ENCODE data around the gene UGGT1.

The UGGT1 gene

DNA sequence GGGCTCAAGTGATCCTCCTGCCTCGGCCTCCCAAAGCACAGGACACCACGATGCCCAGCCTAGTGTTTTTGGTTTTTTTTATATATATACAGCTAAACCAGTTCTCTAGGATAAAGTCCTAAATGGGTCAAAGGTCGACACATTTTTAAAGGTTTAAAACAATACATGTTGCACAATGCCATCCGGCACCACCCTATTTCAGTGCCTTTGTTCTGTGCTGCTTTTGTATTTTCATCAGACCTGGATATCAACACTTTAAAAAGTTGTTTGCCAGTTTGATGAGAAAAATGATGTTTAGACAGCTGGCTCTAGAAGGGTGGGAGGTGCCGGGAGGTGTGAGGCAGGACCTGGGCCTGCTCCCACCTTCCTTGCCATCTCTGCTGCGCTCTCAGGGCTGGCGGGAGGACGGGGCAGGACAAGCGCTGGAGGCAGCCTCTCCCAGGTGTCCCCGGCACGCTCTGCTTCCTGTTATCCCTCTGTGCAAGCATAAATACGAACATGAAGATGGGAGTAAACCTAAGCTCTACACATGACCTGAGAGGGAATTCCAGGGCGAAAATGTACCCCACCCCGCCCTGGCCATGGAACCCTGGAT is 124.0 kb downstream of the UGGT1 start:
- TF ChIP-seq, protein P1, sequence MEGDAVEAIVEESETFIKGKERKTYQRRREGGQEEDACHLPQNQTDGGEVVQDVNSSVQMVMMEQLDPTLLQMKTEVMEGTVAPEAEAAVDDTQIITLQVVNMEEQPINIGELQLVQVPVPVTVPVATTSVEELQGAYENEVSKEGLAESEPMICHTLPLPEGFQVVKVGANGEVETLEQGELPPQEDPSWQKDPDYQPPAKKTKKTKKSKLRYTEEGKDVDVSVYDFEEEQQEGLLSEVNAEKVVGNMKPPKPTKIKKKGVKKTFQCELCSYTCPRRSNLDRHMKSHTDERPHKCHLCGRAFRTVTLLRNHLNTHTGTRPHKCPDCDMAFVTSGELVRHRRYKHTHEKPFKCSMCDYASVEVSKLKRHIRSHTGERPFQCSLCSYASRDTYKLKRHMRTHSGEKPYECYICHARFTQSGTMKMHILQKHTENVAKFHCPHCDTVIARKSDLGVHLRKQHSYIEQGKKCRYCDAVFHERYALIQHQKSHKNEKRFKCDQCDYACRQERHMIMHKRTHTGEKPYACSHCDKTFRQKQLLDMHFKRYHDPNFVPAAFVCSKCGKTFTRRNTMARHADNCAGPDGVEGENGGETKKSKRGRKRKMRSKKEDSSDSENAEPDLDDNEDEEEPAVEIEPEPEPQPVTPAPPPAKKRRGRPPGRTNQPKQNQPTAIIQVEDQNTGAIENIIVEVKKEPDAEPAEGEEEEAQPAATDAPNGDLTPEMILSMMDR (IDR thresholded peaks at IDR 0.05; ENCODE audit: extremely low read depth, missing control alignments), result no peak
- no peak for DNase-seq (ENCODE audit: low spot score)

DNA sequence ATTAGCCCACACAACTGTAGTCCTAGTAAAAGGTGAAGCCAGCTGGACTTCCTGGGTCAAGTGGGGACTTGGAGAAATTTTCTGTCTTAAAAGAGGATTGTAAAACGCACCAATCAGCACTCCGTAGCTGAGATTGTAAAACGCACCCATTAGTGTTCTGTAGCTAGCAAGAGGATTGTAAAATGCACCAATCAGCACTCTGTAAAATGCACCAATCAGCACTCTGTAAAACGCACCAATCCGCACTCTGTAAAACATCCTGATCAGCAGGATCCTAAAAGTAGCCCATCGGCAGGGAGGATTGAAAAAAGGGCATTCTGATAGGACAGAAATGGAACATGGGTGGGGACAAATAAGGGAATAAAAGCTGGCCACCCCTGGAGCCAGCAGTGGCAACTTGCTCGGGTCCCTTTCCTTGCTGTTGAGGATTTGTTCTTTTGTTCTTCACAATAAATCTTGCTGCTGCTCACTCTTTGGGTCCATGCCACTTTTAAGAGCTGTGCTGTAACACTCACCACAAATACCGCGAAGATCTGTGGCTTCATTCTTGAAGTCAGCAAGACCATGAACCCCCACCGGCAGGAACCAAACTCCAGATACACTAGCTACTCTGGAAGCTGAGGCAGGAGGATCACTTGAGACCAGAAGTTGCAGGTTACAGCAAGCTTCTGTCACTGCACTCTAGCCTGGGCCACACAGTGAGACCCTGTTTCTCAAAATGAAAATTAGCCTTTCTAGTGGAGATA is 125.1 kb downstream of the UGGT1 start:
- DNase-seq (ENCODE audit: low spot score), result no peak
- TF ChIP-seq, protein P1 (IDR thresholded peaks at IDR 0.05; ENCODE audit: extremely low read depth, missing control alignments), result no peak

DNA sequence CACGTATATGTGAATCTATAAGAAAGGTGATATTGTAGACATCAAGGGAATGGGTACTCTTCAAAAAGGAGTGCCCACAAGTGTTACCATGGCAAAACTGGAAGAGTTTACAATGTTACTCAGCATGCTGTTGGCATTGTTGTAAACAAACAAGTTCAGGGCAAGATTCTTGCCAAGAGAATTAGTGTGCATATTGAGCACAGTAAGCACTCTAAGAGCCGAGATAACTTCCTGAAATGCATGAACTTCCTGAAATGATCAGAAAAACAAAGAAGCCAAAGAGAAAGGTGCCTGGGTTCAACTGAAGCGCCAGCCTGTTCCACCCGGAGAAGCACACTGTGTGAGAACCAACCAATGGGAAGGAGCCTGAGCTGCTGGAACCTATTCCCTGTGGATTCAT is 126.7 kb downstream of the UGGT1 start:
- DNase-seq (ENCODE audit: low spot score), result no peak
- TF ChIP-seq, protein P1 (IDR thresholded peaks at IDR 0.05; ENCODE audit: extremely low read depth, missing control alignments), result no peak

DNA sequence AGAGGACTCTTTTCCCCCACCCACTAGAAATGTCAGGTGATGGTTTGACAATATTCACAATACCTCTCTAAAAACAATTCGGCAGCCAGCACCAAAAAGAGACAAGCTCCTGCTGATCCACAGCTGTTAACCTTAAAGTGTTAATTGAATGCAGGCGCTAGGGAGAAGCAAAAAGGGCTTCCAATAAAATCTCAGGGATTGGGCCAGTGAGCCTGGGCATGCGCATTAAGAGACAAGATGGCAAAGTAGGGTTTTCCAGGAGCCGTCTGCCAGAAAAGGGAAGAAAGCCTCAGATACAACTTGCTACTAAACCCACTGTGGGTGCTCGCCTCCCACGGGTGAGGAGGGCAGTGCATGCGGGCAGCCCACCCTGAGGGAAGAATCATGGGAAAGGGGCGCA is 128.9 kb downstream of the UGGT1 start:
- TF ChIP-seq, protein P1 (IDR thresholded peaks at IDR 0.05; ENCODE audit: extremely low read depth, missing control alignments), result no peak
- DNase-seq (ENCODE audit: low spot score), result no peak

DNA sequence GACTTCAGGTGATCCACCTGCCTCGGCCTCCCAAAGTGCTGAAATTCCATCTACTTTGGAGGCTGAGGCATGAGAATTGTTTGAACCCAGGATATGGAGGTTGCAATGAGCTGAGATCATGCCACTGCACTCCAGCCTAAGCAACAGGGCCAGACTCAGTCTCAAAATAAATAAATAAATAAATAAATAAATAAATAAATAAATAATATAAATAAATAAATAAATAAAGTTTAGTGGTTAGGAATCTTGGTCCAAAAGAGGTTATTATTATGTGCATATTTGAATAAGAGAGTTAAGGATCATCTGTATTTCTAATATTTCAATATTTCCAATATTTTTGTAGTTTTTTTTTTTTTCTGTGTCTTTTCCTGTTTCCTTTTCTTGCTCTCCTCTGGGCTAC is 136.9 kb downstream of the UGGT1 start:
- TF ChIP-seq, protein P1 (IDR thresholded peaks at IDR 0.05; ENCODE audit: extremely low read depth, missing control alignments), result no peak
- DNase-seq (ENCODE audit: low spot score), result no peak

DNA sequence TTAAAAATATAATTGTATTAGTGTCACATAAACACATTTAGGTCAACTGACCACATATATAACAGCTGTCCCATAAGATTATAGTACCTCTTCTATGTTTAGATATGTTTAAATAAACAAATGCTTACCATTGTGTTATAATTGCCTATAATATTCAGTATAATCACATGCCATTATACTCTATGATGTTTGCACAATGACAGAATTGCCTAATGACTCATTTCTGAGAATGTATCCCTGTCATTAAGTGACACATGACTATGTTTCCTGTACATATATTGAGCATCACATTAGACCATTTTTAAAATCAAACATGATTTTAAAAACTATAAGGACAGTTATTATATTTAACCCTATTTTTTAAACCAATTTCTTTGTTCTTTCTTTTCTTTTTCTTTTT is 137.9 kb downstream of the UGGT1 start:
- TF ChIP-seq, protein P1 (IDR thresholded peaks at IDR 0.05; ENCODE audit: extremely low read depth, missing control alignments), result no peak
- DNase-seq (ENCODE audit: low spot score), result no peak

DNA sequence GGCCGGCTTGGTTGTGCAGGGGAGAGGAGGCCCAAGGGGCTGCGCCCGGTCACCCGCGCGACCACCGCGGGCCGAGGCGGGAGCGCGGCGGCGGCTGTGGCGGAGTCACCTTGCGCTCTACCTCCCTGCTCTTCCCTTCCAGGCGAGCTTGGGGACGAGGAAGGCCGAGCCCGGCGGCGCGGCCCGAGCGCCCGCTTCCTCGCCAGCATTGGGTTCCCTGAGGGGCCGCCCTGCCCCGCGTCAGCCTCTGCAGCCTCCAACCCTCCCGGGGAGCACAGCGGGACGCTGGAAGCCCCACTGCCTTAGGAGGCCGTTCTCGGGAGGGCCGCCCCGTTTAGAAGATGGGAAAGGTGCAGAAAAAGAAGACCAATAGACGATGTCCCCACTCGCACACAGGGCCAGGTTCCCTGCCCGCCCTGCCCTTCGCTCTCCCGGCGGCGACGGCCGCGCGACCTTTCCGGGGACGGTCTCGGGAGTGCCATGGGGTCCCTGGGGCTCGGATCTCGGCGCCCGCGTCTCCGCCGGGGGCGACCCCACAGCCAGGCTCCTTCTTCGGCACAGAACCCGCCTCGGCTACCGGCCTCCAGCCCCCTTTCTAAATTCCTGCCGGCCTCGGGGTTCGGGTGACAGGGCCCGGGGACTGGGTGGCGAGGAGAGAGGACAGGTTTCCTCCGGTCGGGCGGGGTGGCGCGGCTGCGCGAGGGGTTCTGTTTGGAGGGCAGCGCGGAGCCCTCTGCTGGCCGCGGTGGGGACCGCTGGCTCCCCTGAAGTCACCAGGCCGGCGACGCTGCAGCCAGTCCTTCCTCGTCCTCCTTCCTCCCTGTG is 142.2 kb downstream of the UGGT1 start:
- peak; percentile 96 for DNase-seq (ENCODE audit: low spot score)
- TF ChIP-seq, protein P1 (IDR thresholded peaks at IDR 0.05; ENCODE audit: extremely low read depth, missing control alignments), result peak; percentile 87
